GM21786 (cell line): ENCODE data around the gene KCNIP1.

Source experiments
- ATAC-seq: cut with Tn5 transposase; IDR thresholded peaks from one replicate; pipeline ENCODE4 v1.9.1; 2021; ENCODE audit not compliant: unreplicated experiment

KCNIP1 gene

GRCh38 chr5:170508036-170508435 lies 4.2 kb downstream of the KCNIP1 start:
- ATAC-seq, result no peak

GRCh38 chr5:170508660-170509347 lies 5.0 kb downstream of the KCNIP1 start:
- ATAC-seq, result no peak

DNA sequence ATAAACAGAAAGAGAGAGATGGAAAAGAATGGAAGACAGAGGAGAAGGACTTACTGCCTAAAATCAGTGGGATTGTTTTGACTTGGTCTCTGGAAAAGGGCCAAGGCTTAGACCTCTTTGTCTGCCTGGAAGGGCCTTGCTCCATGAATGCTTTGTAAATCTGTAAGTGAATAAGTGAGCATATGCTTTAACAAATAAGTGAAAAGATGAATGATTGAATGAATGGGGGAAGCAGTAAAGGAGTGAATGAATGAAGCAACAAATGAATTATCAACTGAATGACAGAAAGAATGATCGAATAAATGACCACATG lies 5.5 kb downstream of the KCNIP1 start:
- ATAC-seq, result no peak

GRCh38 chr5:170510126-170510525 lies 6.3 kb downstream of the KCNIP1 start:
- no peak for ATAC-seq

GRCh38 chr5:170510559-170510958 lies 6.7 kb downstream of the KCNIP1 start:
- no peak for ATAC-seq

DNA sequence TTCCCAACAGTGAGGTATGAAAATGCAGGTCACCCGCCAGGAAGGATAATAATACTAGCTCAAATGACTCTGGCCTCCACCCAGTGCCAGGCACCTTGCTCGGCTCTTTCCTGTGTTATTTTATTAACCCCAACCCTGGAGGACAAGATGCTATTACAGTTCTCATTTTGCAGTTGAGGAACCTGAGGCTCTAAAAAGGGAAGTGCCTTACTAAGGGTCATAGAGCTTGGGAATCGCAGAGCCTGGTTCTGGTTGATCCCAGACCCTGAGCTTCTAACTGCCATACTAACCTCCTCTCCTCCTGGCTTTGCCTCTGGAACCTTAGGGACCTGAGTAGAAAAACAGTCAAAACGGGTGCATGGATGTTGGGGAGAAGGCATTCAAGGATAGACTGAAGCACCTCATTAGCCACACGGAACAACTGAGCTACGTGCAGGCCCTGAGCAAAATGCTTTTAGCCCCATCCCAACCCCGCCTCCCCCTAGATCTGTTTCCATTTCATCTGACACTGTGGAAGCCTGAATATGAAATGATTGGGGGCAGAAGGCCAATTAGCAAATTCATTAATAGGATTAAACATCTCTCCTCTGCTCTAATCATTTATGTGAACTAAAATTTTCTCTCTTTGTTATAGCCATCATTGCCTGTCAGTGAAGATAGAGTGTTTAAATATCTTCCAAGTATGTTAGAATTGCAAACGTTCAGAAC lies 7.9 kb downstream of the KCNIP1 start:
- no peak for ATAC-seq

- no peak for ATAC-seq
Measured at GRCh38 chr5:170513856-170514525, 10.2 kb downstream of the KCNIP1 start.

- ATAC-seq, result no peak
Measured at GRCh38 chr5:170517411-170517810, 13.6 kb downstream of the KCNIP1 start.

- ATAC-seq, result no peak
Measured at GRCh38 chr5:170518277-170518676, 14.5 kb downstream of the KCNIP1 start.

DNA sequence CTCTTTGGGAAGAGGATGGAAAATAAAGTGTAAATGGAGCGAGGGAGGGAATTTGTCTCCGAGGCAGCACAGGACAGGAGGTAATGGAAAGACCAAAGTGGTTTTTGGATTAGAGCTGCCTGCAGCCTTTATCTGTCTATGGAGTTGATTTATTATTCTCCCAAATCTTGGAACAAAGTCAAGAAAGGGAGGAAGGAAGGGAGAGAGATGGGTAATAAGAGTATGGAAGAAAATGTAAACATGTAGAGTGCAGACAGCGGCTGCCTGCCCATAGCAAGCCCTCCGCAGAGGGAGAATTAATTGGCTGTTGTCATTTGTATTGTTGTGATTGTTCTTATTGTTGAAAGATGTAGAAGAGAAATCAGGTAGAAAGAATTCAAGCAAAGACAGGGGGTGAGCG lies 15.7 kb downstream of the KCNIP1 start:
- no peak for ATAC-seq

DNA sequence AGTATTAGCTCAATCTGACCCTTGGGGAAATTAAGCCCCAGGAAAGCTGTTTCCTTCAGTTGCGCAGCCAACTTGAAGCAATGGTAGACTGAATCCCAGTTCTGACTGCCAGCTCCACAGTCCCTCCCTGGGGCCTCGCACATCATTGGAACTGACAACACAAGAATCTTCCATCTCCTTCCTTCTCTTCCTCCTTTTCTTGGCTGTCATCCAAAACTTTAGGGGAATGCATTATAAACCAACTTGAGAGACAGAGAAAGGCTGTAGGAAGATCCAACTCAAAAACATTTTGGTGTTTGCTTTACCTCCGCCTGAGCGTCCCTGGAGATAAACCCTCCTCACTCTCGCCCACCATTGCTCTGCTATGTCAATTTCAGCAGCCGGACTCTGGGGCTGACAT lies 16.6 kb downstream of the KCNIP1 start:
- ATAC-seq, result no peak

DNA sequence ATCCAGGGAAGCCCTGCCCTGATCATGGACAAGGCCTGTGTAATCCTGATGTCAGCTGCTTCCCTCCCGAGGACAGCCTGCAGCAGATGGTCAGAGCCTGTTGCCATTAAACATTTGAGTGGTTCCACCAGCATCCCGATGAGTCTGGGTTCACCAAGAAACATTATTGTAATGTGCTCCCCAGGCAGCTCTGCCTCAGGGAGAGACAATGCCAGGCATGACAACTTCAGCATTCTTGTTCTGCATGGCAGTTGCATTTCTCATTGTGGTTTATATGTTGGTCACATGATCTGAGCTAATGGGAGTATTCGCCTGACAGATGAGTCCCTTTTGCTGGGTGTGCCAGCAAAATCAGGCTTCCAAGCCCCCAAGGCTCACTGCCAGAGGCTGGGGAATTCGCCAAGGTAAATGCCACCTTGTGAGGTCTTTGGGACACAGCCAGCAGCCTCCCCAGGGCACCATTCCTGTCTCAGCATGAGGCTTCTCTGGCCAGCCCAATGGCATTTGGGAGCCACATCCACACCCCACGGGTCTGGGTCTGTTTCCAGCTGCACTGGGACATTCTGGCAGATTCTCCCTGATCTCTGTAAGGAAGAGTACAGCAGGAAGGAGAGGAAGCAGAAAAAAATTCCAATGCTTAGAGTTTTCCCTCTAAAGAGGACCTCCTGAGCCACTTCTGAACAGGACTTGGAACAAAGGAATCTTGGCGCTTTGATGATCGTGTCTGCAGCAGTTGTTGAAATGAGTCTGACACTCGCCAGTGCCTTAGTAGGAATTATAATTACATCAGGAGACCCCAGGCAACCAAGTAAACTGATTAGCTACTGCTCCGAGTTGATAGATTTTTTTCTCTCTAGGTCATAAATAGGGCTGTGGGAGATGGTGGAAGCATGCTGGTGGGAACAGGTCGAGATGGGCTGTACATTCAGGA lies 18.7 kb downstream of the KCNIP1 start:
- ATAC-seq, result no peak

DNA sequence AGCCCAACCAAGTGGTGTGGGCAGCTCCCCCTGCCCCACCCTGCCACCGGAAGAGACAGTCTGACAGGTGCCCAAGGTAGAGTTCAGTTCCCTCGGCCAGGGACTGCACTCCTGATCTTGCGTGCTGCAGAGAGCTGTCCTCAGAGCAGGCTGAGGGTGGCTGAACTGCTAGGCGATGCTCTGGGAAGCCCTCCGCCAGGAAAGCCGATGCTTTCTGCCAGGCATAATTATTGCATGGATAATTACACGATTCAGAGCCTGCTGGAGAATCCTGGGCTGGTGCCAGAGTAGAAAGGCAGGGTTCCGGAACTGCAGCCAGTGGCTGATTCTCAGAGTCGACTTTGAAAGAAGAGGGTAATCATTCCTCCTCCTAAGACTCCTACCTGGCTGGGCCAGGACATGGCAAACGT lies 19.3 kb downstream of the KCNIP1 start:
- no peak for ATAC-seq

DNA sequence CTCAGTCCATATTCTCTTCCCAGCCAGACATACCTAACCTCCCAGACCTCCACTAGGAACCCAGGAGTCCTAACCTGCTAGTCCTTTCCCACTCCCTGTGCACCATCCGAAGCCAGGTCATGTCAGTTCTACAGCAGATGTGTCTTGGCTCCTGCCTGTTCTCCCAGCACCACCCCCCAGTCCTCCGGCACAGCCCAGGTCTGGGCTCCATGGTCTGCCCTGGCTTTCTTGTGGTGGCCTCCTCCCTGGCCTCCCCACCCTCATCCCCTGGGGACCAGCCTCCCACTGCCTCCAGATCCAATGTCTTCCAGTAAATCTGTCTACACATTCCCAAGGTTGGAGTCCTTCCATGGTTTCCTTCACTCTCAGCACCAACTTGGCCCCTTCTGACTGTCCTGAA lies 20.0 kb downstream of the KCNIP1 start:
- ATAC-seq, result no peak

DNA sequence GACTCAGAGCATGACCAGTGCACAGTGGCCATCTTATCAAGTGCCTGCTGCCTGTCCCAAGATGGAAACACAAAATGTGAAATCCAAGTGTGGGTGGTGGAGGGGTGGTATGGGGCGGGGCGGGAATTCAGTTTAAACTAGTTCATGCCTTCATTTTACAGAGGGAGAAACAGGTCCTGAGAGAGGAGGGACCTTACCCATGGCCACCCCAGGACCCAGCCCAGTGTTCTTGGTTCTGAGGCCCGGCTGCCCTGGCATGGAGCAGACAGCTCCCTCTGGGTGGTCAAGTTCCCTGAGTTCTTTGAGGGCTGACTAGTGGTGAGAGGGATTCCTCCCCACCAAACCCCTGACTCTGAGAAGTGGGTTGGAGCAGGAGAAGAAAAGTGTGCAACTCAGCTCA lies 20.8 kb downstream of the KCNIP1 start:
- no peak for ATAC-seq

- no peak for ATAC-seq
Measured at GRCh38 chr5:170525470-170526211, 21.8 kb downstream of the KCNIP1 start.

DNA sequence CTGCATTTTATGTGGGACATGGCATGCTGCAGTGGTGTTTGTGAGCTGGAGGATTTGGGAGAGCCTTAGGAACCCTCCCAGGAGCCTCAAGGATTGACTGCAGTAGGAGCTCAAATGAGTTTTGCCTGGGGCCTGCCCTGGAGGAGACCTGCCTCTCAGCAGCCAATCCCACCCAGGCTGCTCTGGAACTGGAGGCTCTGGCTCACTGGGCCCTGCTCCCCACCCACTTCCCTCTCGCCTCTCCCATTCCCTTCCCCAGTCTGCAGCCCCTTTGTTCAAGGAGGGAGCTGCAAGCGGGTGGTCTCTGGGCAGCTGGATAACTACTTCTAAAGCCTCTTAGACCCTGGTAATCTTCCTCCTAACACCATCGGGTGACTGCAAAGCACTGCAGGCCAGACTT lies 24.2 kb downstream of the KCNIP1 start:
- no peak for ATAC-seq

- no peak for ATAC-seq
Measured at GRCh38 chr5:170528976-170529375, 25.2 kb downstream of the KCNIP1 start.

DNA sequence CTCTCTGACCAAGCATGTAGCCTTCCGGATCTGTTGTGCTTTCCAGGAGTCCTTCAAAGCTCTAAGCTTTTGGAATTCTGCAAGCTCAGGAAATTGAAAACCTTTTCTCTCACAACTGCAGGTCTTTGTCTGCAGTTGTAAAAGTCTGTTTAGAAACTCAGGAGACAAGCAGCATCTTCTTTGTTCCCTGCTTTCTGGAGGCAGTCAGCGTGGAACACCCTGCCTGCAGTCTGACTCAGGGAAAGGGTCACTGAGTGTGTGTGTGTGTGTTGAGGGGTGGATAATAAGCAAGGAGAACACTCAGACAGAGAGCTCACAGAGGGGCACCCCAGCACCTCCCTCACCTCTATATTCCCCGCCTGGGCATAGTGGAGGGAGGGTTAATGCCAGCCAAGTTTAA lies 29.1 kb downstream of the KCNIP1 start:
- no peak for ATAC-seq

- no peak for ATAC-seq
Measured at GRCh38 chr5:170533383-170533782, 29.6 kb downstream of the KCNIP1 start.

- no peak for ATAC-seq
Measured at GRCh38 chr5:170534177-170534576, 30.4 kb downstream of the KCNIP1 start.
